Osteocyte (in vitro differentiated cells): Measurements from ENCODE around the gene CACNA1H. TPM values are rescaled to one million over a fixed set of nuclear protein-coding genes. Genes with fewer than 3 reads are reported as not detected.

Source experiments
- DNase-seq: peaks from one replicate; pipeline ENCODE4 v3.0.0; 2021; ENCODE audit warnings: mixed read lengths; ENCODE audit not compliant: unreplicated experiment; ENCODE audit errors: extremely low spot score
- H3K27ac Mint-ChIP-seq: one replicate; pipeline ENCODE4 v1.8.0; 2021; ENCODE audit warnings: mild to moderate bottlenecking, mixed read lengths; ENCODE audit not compliant: unreplicated experiment
- H3K27me3 Mint-ChIP-seq: one replicate; pipeline ENCODE4 v1.8.0; 2021; ENCODE audit warnings: mixed read lengths; ENCODE audit not compliant: unreplicated experiment
- H3K36me3 Mint-ChIP-seq: one replicate; pipeline ENCODE4 v1.8.0; 2021; ENCODE audit warnings: mixed read lengths; ENCODE audit not compliant: unreplicated experiment
- H3K4me1 Mint-ChIP-seq: one replicate; pipeline ENCODE4 v1.8.0; 2021; ENCODE audit warnings: mixed read lengths; ENCODE audit not compliant: unreplicated experiment
- H3K4me3 Mint-ChIP-seq: one replicate; pipeline ENCODE4 v1.8.0; 2021; ENCODE audit warnings: mild to moderate bottlenecking, moderate library complexity, mixed read lengths; ENCODE audit not compliant: unreplicated experiment
- H3K9me3 Mint-ChIP-seq: one replicate; pipeline ENCODE4 v1.8.0; 2021; ENCODE audit warnings: mixed read lengths; ENCODE audit not compliant: unreplicated experiment
- CTCF ChIP-seq: fragments of 200-600 bp; sonication (generic); IDR thresholded peaks from 2 replicates; pipeline ENCODE4 v1.5.0; 2021; ENCODE audit warnings: antibody characterized with exemption, mild to moderate bottlenecking, moderate library complexity
- total RNA-seq: library from RNA; stranded (reverse); gene quantifications from 2 replicates; pipeline ENCODE4 v1.2.1, GENCODE V29; 2021

CACNA1H gene
- total RNA-seq, 1 donor from 2014 or later, result 21.2 TPM

GRCh38 chr16:1130382-1130781, 22.5 kb upstream of the CACNA1H start:
- DNase-seq, result no peak
- no peak overlapping the region for H3K4me3 Mint-ChIP-seq
- no peaks in the 10 kb centered on the region for H3K4me1 Mint-ChIP-seq

GRCh38 chr16:1131378-1131994, 21.4 kb upstream of the CACNA1H start:
- Mint-ChIP-seq H3K9me3 (no peaks in the 10 kb centered on the region), H3K27me3 (no peaks in the 10 kb centered on the region), H3K36me3 (no peaks in the 10 kb centered on the region), H3K4me1 (no peaks in the 10 kb centered on the region), H3K4me3 (no peak overlapping the region), H3K27ac (no peak overlapping the region)
- DNase-seq, result no peak
- no peak for TF ChIP-seq CTCF

More at GRCh38 chr16:1130382-1130781, 22.5 kb upstream of the CACNA1H start:
- Mint-ChIP-seq H3K27me3 (no peaks in the 10 kb centered on the region), H3K9me3 (no peaks in the 10 kb centered on the region), H3K36me3 (no peaks in the 10 kb centered on the region), H3K27ac (no peak overlapping the region)
- no peak for TF ChIP-seq CTCF

GRCh38 chr16:1132431-1132830, 20.5 kb upstream of the CACNA1H start:
- Mint-ChIP-seq H3K4me3 (no peak overlapping the region), H3K9me3 (no peaks in the 10 kb centered on the region), H3K4me1 (no peaks in the 10 kb centered on the region), H3K27ac (no peak overlapping the region), H3K36me3 (no peaks in the 10 kb centered on the region), H3K27me3 (no peaks in the 10 kb centered on the region)
- DNase-seq, result no peak
- TF ChIP-seq CTCF, result no peak

GRCh38 chr16:1133271-1133670, 19.6 kb upstream of the CACNA1H start:
- TF ChIP-seq CTCF, result no peak
- no peaks in the 10 kb centered on the region for H3K4me1 Mint-ChIP-seq
- no peak overlapping the region for H3K27ac Mint-ChIP-seq
- H3K36me3 Mint-ChIP-seq, result no peaks in the 10 kb centered on the region
- H3K27me3 Mint-ChIP-seq, result no peaks in the 10 kb centered on the region
- H3K4me3 Mint-ChIP-seq, result no peak overlapping the region
- no peaks in the 10 kb centered on the region for H3K9me3 Mint-ChIP-seq
- DNase-seq, result no peak

- DNase-seq, result no peak
- Mint-ChIP-seq H3K9me3 (no peaks in the 10 kb centered on the region), H3K27me3 (no peaks in the 10 kb centered on the region), H3K4me3 (no peak overlapping the region), H3K36me3 (no peaks in the 10 kb centered on the region), H3K27ac (no peak overlapping the region), H3K4me1 (no peaks in the 10 kb centered on the region)
- no peak for TF ChIP-seq CTCF
Observed at GRCh38 chr16:1133810-1134520, 18.9 kb upstream of the CACNA1H start.
